IPS DF 4.7 (cell line): ENCODE measurements around the gene MARCHF9.

Experiments
- DNase-seq: peaks from one replicate; pipeline ENCODE4 v3.0.0-alpha.2; 2013; ENCODE audit warnings: low spot score; ENCODE audit errors: extremely low read depth

Gene MARCHF9

DNA sequence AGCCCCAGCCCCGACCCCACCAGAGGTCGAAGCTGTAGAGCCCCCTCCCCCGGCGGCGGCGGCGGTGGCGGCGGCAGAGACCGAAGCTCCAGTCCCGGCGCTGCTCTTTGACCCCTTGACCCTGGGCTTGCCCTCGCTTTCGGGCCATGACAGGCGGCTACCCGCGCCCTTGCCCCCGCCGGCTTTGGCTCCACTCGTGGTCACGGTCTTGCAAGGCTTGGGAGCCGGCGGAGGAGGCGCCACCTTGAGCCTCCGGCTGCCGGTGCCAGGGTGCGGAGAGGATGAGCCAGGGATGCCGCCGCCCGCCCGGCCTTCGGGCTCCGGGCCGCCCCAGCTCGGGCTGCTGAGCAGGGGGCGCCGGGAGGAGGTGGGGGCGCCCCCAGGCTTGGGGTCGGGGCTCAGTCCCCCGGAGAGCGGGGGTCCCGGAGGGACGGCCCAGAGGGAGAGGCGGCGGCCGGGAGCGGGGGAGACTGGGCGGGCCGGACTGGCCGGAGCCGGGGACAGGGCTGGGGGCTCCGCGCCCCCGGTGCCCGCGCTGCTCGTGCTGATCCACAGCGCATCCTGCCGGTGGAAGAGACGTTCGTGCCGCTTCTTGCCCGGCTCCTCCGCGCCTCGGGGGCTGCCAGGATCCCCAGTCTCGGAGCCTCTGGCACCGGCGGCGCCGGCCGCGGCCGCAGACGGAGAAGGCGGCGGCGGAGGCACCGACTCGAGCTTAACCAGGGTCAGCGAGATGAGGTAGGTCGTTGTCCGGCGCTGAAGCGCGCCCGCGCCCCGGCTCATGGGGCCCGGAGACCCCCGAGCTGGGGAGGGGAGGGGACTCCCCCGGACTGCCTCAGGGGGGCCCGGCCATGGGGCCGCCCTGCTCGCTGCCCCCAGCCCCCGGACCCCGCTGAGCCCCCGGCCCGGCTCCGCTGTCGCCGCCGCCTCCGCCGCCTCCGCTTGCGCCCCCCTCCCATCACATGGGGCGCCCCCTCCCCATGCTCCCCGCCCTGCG lies 17.1 kb upstream of the MARCHF9 start:
- no peak for DNase-seq

DNA sequence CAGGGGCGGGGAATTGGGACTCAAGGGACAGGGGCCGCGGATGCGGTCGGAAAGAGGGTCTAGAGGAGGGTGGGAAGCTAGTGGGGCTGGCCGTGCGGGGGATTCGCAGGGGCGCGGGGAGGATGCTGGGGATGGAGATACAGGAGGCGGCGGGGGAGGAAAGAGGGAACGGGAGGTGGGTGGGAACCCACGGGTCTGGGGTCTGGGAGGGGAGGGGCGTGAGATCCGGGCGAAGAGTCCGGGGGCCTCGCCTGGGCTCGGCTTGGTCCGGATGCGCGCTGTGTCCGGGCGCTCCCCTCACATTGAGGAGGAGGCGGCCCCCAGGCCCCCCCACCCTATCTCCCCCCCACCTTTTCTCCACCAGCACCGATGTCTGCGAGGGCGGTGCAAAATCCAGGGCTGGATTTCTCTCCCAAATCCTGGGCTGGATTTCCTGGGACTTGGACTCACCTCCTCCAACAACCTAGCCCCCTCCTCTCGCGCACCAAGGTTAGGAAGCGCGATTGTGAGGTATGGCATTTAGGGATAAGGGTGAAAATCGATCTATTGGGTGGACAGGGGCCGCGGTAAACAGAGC lies 16.2 kb upstream of the MARCHF9 start, which contains the start of gene AGAP2:
AGAP2 (minus strand) TSS at position 82 of the 577 bp plus-strand sequence. CDS start 496 bp downstream, outside the sequence.
- DNase-seq = no peak

DNA sequence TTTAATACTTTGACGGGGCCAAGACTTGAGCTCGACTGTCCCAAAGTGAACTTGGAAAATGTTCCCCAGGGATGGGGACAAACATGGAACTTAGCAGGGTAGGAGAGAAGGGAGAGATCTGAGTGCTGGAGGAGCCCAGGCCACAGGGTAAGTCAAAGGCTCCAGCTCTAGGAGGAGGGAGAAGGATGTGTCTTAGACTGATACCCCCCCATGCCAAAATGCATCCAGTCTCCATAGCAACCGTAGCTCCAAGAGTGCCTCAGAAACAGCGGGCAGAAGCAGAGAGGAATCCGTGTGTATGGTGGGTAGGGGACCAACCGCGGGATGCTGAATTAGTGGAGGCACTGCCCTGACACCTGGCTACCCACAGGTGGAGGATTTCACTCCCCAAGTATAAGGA lies 15.5 kb upstream of the MARCHF9 start:
- no peak for DNase-seq

DNA sequence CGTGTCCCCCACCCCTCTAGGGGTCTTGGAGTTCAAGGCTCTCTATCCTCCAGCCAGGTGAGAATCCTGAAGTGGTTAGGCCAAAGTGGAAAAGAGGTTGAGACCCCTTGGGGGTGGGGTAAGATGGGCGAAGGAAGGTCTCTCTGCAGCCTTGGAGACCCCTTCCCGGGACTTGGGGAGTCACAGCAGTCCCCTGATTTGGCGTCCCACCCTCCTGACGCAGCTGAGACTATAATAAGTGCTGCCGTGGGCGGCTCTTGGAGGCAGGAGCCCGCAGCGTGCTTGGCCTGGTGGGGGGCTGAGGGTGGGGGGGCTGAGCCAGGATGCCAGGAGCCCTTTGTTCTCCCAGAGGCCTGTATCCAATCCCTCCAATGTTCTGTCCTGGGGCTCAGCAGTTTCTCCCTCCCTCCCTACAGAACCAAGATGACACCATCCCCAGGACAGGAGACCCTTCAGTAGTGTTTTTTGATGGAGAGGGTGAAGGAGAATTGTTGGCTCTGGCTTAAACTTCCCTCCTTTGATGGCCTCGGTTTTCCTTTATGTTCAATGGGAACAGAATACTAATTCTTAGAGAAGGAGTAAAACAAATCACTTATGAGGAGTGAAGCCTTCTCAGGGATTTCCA lies 14.9 kb upstream of the MARCHF9 start:
- DNase-seq = no peak

DNA sequence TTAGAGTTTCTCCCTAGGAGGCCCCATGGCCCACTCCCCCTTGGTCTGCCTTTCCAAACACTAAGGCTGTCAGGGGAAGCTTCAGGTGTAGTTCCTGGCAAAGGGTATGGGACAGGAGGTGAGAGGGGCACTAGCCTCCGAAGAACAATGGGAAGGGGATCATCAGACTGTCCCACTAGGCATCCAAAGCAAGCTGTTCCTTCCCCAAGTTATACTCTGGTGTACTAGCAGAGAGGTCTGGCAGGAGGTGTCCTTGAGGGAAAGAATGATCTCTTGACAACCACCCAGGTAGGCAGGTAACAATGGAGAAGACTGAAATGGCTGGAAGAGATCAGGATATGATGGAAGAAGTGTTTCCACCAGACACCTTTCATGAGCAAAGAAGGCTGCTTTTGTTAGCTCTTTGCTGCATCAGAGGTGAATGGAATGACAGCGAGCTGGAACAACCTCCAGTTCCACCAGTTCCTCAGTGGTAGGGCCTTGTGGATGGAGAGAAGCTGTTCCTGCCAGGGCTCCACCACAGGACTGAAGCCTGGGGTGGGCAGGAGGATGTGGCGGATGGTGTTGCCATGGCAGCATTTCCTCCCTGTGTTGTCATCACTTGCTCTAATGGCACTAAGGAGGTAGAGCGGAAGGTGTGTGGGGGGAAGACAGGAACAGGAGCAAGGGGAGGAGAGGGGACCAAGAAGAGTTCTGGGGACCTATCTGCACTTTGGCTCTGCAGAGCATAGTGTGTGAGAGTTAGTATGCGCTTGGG lies 14.1 kb upstream of the MARCHF9 start:
- DNase-seq = no peak

GRCh38 chr12:57741413-57741789 lies 13.5 kb upstream of the MARCHF9 start:
- no peak for DNase-seq

- no peak for DNase-seq
Observed at GRCh38 chr12:57741844-57742738, 12.8 kb upstream of the MARCHF9 start.

DNA sequence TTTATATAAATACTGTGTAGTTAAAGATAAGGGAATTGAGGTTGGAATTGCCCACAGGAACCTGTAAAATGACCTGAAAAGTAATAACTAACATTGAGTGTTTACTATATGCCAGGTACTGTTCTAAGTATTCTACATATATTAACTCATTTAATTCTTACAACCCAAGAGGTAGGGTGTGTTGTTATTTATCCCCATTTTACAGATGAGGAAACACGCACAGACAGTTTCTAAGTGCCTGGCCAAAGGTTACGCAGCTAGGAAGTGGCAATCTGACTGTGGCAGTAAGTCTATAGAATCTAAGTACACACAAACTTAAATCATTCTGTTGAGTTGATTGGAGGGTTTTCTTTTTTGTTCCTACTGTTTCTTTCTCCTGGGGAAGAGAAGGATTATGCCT lies 11.1 kb upstream of the MARCHF9 start:
- DNase-seq = no peak

DNA sequence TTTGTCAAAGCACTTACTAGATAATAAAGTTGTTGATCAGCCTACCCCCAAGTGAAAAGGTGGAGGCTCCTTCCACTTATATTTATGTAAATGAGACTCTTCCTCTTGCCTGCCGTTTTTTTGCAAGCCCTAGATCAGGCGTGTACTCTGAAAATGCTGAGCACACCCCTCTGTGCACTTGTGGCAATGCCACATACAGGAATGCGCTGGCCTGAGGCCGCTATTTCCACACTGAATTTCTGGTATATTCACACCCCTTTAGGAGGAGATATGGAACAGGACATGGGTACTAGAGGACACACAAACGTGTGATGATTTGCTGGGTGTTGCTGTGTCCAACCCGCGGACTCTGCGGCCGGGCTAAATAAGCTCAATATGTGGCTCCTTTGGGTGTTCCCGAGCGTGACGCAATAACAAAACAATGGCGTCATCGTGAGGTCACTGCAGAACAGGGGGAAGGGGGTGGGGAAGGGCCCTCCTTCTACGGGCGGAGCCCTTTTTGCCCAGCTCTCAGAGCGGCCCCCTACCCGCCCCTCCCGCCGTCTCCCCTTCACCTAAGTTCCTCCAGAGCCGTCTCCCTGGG lies 10.6 kb upstream of the MARCHF9 start:
- DNase-seq = no peak

DNA sequence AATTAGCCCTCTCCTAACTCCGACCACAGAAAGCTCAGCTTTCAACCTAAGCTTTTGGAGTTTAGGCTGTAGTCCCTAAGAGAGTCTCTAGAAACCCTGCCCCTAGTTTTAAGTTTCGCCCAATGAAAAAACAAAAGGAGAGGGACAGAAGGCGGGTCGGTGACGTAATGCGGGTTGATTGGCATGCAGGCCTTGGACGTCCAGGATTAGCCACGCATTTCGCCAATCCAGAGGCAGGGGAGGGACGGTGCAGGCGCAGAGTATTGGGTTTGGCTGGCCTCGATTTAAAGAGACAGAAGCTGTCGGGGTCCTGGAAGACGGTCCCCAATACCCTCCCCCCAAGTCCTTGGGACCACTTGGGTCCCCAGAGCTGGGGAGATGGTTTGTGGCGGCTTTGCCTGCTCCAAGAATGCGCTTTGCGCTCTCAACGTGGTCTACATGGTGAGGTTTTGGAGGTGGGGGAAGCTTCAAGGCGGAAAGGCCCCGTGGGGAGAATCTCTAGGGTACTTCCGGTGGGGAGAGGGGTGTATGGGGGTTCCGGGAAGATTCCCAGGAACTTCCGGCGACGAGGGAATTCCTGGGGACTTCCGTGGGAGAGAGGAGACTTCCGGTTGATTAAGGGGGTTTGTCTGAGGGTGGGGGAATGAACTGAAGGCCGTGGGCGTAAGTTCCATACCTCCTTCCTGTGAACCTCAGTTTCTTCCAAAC lies 10.0 kb upstream of the MARCHF9 start, which contains the start of gene TSPAN31:
TSPAN31 (plus strand) TSS at position 263 of the 708 bp plus-strand sequence; CDS start at position 379, 116 bp downstream.
- peak; percentile 98 for DNase-seq

DNA sequence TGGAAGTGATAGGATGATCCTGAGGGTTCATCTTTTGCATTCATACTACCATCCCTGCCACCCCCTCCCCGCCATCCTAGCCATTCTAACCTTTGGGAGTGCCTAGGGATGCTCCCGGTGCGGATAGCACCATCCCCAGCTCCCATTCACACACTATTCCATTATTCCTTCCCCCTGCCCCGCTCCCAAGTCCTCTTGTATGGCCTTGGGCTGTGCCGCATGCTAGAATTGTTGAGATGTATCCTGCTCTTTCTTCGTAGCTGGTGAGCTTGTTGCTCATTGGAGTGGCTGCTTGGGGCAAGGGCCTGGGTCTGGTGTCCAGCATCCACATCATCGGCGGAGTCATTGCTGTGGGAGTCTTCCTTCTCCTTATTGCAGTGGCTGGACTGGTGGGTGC lies 9.4 kb upstream of the MARCHF9 start:
- no peak for DNase-seq

- DNase-seq = no peak
Observed at GRCh38 chr12:57746025-57746424, 8.9 kb upstream of the MARCHF9 start.

DNA sequence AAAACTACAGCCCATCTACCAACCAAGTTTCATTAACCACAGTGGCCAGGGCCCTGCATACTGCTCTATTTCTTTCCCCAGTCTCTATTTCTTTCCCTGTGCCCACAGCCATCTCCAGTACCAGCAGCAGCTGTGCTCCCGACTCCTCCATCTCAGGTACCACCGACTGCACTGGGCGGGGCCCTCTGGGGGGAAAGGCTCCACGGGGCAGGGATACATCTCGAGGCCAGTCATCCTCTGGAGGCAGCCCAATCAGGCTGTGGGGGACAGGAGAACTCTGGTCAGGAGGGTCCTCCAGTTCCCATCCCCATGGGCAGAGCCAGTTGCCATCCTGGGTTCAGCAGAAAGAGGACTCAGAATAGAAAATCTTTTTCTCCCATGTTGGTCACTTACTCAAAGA lies 5.8 kb upstream of the MARCHF9 start:
- DNase-seq = no peak

- DNase-seq = no peak
Observed at GRCh38 chr12:57750561-57751431, 4.1 kb upstream of the MARCHF9 start.

DNA sequence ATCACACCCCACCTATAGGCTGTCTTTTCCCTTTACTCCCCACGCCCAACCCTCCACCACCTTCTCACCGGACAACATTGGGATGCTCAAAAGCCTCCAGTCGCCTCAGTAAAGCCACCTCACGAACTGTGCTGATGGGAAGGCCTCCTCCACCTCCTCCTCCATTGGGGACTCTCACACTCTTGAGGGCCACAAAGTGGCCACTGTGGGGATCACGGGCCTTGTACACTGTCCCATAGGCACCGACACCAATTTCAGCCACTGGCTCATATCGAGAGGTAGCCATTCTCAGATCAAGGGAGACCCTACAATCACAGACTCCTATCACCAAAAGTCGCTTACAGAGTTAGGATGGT lies 3.5 kb upstream of the MARCHF9 start:
- no peak for DNase-seq

GRCh38 chr12:57751788-57752667 lies 2.9 kb upstream of the MARCHF9 start, which contains the start of gene CDK4:
TSS of gene CDK4 (minus strand) at chr12:57752310. CDS start at chr12:57751717, 593 bp downstream.
- DNase-seq = peak; percentile 97

DNA sequence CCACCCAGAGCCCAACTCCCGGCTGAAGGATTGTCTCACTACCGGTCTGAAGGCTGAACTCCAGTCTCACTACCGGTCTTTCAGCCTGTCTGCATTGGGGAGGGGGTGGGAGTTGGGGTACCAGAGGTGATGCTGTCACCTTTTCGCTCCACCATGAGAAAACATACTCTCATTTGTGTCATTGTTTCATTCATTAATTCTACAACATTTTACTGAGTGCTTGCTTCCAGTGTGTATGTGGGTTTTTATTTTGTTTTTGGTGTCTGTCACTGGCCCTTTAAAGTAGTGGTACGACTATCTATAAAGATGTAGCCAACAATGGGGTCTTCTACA lies 2.3 kb upstream of the MARCHF9 start:
- DNase-seq = no peak
